Astrocyte of the spinal cord (primary cell): ENCODE results near the gene FASTKD1.
A peak's percentile ranks its signal among the peaks of the same experiment; 100 is the strongest.

Experiments
- DNase-seq: peaks from one replicate; pipeline ENCODE4 v3.0.0; 2011; ENCODE audit warnings: low read depth, low spot score
- H3K4me3 ChIP-seq: 2 replicates; pipeline ENCODE4 v1.5.1; 2011; ENCODE audit warnings: low read depth, mild to moderate bottlenecking, low read length, moderate library complexity
- in situ Hi-C: cut with HindIII; loops from 2 replicates; pipeline ENCODE4 v1.10.0; 2017; ENCODE audit warnings: low sequenced_read_pairs
- TF ChIP-seq, protein P1 (sequence below): IDR thresholded peaks from 2 replicates; pipeline ENCODE4 v1.5.1; 2012; ENCODE audit warnings: low read depth, mild to moderate bottlenecking, low read length, inconsistent platforms

Gene FASTKD1

DNA sequence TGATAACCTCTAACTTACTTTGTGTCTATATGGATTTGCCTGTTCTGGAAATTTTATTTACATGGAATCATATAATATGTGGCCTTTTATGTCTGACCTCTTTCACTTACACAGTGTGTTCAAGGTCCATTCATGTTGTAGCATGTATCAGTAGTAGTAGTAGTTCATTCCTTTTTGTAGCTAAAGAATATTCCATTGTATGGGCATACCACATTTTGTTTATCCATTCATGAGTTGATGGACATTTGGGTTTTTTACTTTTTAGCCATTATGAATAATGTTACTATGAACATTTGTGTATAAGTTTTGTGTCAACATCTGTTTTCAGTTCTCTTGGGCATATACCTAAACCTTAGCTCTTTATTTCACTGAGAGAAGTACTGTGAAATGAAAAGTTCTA lies 82.8 kb downstream of the FASTKD1 start:
- in situ Hi-C loops, result no loop called here
- TF ChIP-seq, protein P1, sequence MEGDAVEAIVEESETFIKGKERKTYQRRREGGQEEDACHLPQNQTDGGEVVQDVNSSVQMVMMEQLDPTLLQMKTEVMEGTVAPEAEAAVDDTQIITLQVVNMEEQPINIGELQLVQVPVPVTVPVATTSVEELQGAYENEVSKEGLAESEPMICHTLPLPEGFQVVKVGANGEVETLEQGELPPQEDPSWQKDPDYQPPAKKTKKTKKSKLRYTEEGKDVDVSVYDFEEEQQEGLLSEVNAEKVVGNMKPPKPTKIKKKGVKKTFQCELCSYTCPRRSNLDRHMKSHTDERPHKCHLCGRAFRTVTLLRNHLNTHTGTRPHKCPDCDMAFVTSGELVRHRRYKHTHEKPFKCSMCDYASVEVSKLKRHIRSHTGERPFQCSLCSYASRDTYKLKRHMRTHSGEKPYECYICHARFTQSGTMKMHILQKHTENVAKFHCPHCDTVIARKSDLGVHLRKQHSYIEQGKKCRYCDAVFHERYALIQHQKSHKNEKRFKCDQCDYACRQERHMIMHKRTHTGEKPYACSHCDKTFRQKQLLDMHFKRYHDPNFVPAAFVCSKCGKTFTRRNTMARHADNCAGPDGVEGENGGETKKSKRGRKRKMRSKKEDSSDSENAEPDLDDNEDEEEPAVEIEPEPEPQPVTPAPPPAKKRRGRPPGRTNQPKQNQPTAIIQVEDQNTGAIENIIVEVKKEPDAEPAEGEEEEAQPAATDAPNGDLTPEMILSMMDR, result no peak
- no peak overlapping the region for H3K4me3 ChIP-seq
- DNase-seq, result no peak

DNA sequence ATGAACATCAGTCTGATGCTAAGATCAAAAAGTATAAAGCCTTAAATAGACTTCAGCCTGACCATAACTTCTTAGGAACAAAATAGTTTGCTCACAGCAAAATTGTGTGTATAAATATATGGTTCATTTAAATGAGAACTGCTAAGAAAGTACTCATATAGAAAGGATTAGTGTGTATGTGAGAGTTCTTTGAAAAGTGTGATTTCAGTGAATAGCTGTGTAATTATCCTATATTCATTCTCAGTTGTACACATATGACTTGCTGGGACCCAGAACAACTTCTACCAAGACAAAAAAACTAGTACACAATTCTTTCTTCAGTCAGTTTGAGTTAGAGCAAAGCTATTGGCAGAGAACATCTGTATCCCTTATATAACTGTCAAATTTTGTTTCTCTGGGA lies 87.2 kb downstream of the FASTKD1 start:
- no peak overlapping the region for H3K4me3 ChIP-seq
- TF ChIP-seq, protein P1, result no peak
- in situ Hi-C loops, result no loop called here
- no peak for DNase-seq

DNA sequence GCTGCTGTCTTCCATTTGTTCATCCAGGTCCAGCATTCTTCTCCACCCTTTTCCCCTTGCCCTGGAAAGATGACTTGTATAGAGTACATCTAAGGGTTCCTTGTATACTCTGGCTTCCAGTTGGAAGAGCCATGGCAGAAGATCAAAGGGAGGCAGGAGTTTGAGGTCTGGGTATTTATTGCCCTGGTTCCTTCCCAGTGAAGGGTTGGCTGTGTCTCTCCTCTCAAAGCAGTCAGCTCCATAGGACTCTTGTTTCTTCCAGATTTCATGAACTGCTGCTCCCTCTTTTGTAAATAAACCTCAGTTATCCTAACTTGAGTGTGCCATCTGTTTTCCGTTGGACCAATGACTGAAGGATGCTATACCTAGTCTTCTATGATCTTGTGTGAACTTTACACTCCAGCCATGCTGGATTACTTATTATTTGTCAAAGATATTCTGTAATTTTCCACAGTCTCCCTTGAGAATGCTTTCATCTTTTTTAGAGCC lies 88.0 kb downstream of the FASTKD1 start:
- DNase-seq, result no peak
- TF ChIP-seq, protein P1, result no peak
- H3K4me3 ChIP-seq, result no peak overlapping the region
- in situ Hi-C loops, result no loop called here

DNA sequence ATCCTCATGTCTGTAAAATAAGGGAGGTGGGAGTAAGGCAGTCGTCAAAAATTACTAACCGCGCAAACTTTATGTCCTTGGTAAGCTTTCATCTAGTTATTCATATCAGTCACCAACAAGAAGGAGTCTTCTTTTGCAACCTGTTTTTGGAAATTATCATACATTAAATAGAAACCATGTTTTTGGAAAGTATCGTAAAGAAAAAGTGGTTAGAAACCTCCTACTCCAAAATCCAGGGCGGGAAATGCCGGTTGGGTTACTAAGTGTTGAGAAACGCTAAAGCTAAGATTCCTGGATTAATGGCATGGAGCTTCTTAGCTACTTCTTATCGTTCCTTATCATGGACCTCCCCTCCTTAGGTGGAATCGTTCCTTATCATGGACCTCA lies 93.6 kb downstream of the FASTKD1 start:
- peak; percentile 3 for DNase-seq
- H3K4me3 ChIP-seq, result peak overlapping the region; percentile 69
- in situ Hi-C loops, result no loop called here

More for the DNA sequence above, 93.6 kb downstream of the FASTKD1 start:
- TF ChIP-seq, protein P1, result no peak
